HG03378 (cell line): ENCODE results near the gene BHLHA15.

Source experiments
- ATAC-seq: cut with Tn5 transposase; IDR thresholded peaks from one replicate; pipeline ENCODE4 v1.9.1; 2021; ENCODE audit warnings: mild to moderate bottlenecking, moderate library complexity; ENCODE audit not compliant: unreplicated experiment

Gene BHLHA15

DNA sequence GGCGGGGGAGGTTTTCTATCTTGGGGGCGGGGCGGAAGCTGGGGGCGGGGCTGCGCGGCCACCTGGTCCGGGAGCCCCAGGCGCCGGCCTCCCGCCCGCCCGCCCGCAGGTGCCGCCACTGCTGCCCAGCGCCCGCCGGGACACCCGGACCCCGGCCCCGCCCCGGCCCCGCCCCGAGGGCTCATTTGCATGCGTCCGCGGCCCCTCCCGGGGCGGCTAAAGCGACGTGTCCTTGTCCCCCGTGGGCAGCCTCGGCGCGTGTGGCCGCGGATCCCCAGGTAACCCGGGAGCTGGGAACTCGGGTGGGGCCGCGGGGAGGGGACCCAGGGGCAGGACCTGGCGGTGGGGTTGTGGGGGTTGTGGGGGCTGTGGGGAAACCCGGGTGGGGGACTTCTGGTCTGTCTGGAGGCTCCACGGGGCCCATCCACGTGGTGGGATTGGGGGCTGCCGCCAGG lies at the start of gene BHLHA15:
Gene BHLHA15 (plus strand): TSS at position 219 of the 455 bp plus-strand sequence. CDS start 871 bp downstream, outside the sequence.
- no peak for ATAC-seq

DNA sequence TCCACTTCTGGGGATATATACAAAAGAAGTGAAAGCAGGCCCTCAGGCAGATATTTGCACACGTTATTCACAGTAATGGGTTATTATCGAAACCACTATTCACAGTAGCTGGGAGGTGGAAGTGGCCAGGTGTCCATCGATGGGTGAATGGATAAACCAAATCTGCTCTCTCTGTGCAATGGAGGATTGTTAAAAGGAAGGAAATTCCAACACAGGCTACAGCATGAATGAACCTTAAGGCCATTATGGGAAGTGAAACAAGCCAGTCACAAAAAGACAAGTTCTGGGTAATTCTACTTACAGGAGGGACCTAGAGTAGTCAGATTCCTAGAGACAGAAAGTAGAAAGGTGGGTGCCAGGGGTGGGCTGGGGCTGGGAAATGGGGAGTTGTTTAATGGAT lies 48.5 kb upstream of the BHLHA15 start:
- ATAC-seq = no peak

- ATAC-seq = no peak
Measured at GRCh38 chr7:98163269-98163668, 48.0 kb upstream of the BHLHA15 start.

DNA sequence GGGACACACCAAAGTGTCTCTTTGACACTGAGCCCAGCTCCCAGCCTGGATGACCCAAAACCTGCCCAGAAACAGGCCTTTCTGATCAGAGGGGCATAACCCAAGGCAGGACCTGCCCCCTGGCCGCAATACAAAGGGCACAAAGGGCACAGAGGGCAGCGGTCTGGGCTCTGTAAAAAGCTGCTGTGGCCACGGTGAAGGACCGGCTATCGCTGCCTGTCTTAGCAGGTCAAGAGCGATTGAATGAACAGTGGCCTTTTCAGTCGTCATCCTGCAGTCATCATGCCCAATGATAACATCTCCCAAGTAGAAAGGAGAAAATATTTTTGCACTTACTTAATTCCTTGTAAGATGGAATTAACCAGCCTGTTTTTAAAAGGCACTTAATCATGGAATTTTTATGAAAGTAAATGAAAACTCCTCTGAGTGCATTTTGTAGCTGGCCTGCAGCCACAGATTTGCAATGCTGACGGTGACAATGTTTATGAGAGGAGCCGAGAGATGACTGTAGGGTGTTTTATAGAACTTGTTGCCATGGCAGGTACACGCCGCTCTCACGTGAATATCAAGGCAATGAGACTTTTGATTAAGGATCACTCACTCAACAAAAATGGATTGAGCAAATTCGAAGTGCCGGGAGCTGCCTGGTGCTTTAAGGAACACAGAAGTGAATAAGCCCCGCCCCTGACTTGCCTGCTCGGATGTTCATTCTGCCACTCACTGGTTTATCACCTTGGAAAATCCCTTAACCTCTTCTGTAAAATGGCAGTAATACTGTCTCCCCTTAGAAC lies 47.3 kb upstream of the BHLHA15 start:
- ATAC-seq = no peak

GRCh38 chr7:98165827-98166667 lies 45.2 kb upstream of the BHLHA15 start:
- ATAC-seq = peak; percentile 55

DNA sequence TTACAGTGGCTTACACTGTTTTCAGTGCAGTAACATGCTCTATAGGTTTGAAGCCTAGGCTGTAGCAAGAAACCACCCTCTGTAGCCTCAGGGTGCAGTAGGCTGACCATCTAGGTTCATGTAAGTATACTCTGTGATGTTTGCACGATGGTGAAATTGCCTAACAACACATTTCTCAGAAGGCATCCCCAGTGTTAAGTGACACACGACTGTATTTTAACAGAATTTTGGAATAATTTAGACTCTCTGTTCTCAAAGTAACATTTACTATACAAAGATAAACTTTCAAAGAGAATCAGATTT lies 44.6 kb upstream of the BHLHA15 start:
- ATAC-seq = no peak

DNA sequence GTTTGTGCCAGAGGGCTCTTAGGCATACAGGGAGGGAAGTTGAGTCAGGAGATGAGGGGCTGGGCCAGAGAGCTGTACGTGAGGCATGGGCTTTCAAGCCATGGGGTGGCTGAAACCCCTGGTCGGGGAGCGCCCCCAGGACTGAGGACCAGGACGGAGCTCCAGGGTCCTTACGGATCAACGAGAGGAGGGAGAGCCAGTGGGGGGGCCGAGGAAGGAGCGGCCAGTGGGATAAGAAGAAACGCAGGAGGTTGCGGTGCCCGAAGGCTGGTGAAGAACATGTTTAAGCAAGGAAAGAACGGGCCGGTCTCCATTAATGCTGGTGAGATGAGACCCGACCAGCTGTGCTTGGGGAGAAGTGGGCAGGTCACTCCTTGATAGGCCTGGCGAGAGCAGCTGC lies 43.6 kb upstream of the BHLHA15 start:
- ATAC-seq = no peak

DNA sequence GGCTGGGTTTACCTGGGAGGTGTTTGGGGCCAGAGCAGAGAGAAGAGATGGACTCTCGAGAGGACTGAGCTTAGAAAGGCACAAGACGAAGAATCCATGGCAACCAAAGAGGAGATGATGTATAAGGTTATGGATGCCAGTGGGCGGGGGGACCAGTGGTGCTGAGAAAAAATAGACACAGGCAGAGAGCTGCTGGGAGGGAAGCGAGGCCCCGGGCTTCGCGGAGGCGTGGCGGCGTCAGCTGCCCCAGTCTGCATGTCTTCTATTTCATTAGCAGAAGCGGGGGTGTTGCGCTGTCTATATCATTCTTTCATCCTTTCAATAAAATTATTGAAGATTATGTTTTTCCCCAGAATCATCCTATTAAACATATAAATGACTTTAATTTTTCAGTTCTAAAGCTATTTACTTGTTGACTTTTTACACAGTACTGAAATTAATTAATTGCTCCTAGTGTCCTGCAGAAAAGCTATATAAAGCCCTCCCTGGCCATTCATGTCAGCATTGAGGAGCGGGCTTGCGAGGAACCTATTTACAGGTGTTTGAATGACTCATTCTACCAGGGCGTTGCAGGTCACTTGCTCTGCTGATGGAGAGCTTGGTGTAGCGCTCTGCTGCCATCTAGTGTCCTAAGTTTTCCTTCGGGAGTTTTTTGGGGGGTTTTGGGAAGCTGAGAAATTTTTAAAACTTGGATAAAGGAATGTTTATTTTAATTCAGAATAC lies 42.9 kb upstream of the BHLHA15 start:
- ATAC-seq = no peak

DNA sequence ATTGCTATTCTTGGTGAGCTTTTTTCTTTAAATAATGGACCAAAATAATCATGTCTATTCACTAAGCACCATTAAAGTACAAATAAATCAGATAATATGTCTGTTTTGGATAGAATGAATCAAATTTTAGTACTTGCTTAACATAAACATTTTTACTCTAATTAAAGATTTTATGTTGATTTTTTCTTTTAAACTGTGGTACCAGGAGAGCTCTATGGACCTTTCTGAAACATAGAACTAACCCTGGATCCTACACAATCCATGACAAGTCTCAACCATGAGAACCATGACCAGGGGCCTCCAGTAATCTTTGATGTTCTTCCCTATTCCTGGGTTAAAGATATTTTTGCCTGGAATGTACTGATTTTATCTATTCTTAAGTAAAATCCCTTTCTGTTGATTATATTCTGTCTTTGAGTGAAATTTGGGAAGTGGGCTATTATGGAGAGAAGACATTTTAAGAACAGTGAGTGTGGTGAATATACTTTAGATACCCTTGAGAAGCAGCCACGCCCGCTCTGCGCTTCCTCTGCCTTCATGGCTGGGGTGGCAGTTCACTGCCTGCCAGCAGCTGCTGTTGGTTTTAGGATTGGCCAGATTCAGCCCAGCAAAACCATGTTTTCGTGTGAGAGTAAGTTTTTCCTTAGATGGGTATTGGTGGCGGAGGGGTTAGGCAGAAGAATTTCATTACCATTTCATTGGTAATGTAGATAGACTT lies 42.2 kb upstream of the BHLHA15 start:
- ATAC-seq = no peak

- ATAC-seq = no peak
Measured at GRCh38 chr7:98170966-98171365, 40.3 kb upstream of the BHLHA15 start.

DNA sequence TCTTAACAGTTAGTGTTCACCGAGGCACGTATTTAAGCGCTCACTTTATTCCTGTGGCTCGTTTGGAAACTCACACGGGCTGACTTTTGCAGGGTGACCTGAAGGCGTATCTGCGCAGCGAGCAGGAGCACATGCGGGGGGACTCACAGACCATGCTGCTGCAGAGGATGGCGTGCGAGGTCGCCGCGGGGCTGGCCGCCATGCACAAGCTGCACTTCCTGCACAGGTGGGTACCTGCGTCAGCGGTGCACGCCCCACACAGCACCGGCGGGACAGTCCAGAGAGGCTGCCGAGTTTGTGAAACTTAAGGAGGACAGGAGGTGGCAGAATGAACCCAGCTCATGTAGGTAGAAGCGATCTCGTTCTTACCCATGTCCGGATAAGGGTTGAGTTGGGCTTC lies 39.8 kb upstream of the BHLHA15 start:
- ATAC-seq = no peak

DNA sequence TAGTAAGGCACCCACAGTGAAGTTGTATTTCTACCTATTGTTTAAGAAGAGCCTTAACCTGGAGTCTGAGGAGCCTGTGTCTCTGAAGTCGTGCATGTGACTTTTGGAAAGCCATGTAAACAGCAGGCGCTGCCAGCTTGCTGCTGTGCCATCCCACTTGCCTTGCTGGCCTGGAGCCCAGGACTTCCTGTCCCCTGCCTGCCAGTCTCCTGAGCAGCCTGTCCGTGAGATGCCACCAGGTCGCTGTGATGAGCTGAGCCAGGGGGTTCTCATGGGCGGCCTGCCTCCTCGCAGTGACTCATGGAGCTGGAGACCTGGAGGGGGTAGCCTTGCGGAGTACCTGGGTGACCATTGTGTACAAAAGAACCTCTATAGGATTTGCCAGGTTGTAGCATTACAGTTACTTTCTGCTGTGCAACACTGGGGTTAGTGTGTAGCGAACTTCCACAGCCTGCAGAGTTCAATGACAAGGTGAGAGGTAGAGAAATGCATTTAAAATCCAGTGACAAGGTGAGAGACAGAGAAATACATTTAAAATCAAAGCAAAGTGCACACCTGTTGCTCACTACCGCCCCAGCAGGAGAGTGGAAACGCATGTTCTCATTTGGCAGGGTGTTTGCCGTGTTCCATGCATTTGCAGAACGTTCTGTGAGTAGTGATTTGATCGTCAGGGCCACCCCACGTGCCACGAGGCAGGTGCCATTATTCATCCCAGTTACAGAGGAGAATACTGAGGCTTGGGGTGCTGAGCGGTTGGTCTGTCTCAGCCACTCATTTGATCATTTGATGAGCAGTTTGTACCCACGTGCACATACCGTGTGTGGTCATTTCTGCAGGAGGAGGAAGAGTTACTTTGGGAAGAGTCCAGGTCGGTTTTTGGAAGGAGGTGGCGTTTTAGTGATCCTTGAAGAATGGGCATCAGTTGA lies 36.6 kb upstream of the BHLHA15 start:
- ATAC-seq = no peak

GRCh38 chr7:98175260-98175940 lies 35.8 kb upstream of the BHLHA15 start:
- ATAC-seq = no peak

DNA sequence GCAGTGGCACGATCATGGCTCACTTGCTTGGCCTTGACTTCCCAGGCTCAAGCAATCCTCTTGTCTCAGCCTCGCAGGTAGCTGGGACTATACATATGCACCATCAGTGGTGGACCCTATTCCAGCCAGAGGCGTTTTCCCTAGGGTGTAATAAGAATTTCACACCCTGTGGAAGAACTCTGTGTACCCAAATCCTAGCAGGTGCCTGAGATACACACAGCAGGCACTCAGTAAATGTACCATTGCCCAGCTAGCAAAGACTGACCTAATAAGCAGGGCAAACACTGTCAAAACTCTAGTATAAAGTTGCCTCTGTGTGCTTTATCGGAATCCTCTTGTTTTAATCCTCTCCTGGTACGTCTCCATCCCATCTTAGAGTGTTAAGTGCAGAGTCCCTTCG lies 33.7 kb upstream of the BHLHA15 start:
- ATAC-seq = no peak

DNA sequence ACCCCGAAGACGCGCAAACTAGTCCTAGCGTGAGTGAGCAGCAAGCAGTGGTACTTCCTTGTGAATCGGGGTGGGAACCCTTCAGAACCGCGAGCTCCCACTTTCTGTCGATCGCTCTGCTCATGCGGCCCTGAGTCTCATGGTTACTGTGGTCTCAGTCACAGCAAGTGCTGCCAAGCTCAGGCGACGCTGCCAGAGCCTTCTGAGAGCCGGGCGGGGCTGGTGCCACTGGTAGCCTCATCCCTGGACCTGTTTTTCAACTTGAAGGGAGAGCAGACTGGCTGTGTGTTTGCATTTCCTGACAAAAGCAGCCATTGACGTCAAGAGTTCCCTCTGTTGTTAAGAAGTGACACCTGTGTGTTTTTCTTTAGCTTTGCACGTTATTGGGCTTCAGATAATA lies 32.9 kb upstream of the BHLHA15 start:
- ATAC-seq = no peak

DNA sequence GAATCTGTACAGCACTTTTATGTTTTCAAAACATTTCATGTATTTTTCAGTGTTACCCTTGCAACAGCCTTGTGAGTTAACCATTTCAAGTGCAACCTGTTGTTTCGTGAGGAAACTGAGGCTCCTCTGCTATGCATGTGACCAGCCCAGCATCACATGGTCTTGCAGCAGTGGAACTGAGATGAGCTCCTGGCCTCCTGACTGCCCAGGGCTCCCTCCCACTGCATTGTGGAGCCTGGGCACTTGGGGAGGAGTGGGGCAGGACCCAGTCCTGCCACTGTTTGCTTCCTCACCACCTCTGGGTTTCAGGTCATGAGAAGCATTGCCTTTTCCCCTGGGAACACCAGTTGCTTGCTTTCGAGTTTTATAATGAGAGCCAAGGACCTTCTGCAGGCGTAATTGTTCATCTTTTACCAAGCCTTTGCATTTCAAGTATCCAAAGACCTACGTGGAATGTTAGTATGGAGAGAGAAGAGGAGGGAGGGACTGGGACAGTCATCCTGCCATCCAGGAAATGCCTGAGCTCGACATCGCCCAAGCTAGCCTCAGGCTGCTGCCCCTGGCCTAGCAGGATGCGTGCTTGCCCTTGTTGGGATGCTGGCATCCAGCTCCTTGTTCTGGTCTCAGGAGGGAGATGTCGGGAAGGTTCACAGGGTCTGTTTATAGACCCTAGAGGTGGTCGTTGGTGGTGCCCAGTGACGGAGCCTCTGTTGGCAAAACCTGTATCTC lies 32.3 kb upstream of the BHLHA15 start:
- no peak for ATAC-seq

GRCh38 chr7:98180751-98181150 lies 30.5 kb upstream of the BHLHA15 start:
- ATAC-seq = no peak

DNA sequence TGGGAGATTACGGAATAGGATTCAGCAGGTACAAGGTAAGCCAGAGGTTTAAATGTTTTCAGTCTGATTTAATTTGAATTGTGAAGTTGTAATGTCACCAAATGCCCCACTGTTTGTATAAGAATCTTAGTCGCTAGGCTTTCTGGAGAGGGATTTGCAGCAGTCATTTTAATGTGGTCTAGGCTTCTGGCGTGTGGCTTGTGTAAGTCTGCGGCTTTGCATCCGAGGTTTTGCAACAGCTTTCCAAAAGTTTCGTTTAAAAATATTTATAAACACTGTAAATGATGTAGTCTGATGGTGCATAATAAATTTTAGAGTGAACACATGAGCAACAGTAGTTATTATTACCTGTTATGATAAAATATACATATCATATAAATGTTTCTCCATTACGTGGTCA lies 26.1 kb upstream of the BHLHA15 start:
- no peak for ATAC-seq
